ENCODE results near the gene EMX2.

Gene EMX2

DNA sequence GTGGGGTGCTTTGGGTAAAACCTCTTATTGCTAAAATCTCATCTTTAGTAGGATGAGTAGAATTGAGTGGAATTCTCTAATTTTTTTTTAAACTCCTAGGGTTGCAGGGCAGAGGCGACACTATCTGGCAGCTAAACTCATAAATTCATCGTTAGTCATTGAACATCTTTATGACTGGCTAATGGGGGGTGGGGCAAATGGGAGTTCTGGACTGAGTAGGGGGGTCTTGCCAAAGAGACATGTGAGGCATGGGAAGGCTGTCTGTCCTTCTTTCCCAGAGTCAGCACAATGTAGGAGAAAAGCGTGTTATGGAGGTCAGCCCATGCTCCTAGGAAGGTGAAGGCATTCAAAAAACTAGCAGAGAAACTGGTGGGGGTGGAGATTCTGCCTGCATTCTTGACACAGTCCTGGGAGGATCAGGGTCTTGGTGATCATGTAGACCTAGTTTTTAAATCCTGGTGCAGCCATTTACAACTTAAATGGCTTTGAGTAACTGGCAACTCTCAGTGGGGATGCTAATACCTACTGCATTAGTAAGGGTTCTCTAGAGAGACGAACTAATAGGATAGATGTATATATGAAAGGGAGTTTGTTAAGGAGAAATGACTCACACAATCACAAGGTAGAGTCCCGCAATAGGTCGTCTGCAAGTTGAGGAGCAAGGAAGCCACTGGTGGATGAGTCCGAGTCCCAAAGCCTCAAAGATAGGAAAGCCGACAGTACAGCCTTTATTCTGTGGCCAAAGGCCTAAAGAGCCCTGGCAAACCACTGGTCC, 47.7 kb downstream of the EMX2 start:
- no peaks in the 10 kb centered on the region for H3K36me3 Mint-ChIP-seq
- H3K27me3 Mint-ChIP-seq = peaks cover 11% of the 10 kb centered on the region
- no peaks in the 10 kb centered on the region for H3K9me3 Mint-ChIP-seq
- H3K4me3 Mint-ChIP-seq = no peak overlapping the region
- H3K27ac Mint-ChIP-seq = no peak overlapping the region
- no peaks in the 10 kb centered on the region for H3K4me1 Mint-ChIP-seq

DNA sequence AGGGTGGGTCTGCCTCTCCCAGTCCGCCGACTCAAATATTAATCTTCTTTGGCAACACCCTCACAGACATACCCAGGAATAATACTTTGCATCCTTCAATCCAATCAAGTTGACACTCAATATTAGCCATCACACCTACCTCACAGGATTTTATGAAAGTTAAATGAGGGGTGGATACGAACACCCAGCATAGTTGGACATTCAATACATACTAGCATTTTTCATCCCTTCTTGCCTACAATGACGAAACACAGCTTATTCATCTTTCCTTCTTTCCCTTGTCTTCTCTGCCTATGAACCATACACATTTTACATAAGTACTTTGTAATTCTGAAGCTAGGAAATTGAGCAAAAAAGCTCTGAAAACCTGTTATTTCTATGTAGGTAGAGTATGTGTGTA, 48.5 kb downstream of the EMX2 start:
- Mint-ChIP-seq H3K9me3 (no peaks in the 10 kb centered on the region), H3K27me3 (peaks cover 11% of the 10 kb centered on the region), H3K4me1 (no peaks in the 10 kb centered on the region), H3K36me3 (no peaks in the 10 kb centered on the region), H3K4me3 (no peak overlapping the region), H3K27ac (no peak overlapping the region)

DNA sequence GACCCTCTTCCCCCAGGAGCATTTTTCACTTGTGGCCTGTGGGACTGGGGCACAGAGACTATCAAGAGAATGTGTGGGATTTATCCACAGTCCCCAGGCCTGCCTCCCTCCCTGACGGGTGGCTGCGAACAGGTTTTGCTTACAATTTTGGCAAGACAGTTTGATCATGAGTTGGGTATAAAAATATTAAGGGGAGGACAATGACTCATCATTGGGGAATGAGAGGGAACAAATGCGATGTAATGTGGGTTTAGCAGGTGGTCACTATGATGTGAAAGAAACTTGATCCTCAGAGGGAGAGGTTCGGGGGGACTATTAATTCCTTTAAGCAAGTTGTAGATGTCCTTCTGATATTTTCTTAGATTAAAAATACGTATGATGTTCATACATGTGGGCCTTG, 52.2 kb downstream of the EMX2 start:
- Mint-ChIP-seq H3K4me3 (no peak overlapping the region), H3K27me3 (peaks cover 12% of the 10 kb centered on the region), H3K36me3 (no peaks in the 10 kb centered on the region), H3K4me1 (no peaks in the 10 kb centered on the region), H3K27ac (no peak overlapping the region), H3K9me3 (no peaks in the 10 kb centered on the region)

DNA sequence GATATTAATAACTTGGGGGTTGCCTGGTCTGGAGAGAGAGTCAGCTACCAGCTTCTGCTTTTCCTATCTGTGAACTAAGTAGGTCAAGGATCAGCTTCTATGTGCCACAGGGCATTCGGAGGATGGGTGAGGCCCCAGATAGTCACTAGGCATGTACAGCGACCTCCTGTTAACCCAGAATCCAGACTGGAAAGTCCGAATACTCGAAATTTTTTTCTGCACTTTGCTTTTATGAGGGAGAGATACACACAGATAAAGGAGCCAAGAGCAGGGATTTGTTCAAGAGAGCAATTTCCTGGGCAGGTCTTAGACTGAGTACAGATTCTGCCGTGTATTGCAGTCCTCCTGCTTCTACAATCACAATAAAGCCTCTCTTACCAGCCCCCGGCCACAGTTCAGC, 54.2 kb downstream of the EMX2 start:
- no peak overlapping the region for H3K27ac Mint-ChIP-seq
- no peak overlapping the region for H3K4me3 Mint-ChIP-seq
- no peaks in the 10 kb centered on the region for H3K9me3 Mint-ChIP-seq
- H3K4me1 Mint-ChIP-seq = no peaks in the 10 kb centered on the region
- peaks cover 8% of the 10 kb centered on the region for H3K27me3 Mint-ChIP-seq
- H3K36me3 Mint-ChIP-seq = no peaks in the 10 kb centered on the region

DNA sequence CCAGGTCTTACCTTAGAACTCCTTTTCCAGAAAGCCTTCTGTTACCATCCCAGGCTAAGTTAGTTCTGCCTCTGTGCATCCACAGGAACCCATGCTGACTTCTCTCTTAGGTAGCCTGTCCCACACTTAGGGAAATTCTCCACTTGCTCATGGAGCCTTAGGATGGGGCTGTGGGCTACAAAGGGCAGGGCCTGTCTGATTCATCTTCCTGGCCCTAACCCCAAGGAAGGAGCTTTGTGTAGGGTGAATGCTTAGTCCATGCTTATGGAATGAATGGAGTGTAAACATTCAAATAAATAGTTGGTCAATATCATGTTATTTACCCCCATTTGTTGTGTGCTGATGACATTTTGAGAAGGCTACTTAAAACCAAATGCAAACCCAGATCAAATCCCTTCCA, 54.7 kb downstream of the EMX2 start:
- Mint-ChIP-seq H3K36me3 (no peaks in the 10 kb centered on the region), H3K27ac (no peak overlapping the region), H3K4me3 (no peak overlapping the region), H3K4me1 (no peaks in the 10 kb centered on the region), H3K9me3 (no peaks in the 10 kb centered on the region), H3K27me3 (peaks cover 8% of the 10 kb centered on the region)
